Ectodermal cell (in vitro differentiated cells): ENCODE results near the gene USP11.
"Not testable (repeated sequence)": the region's sequence is repeated elsewhere in the genome, so short reads cannot be mapped to it uniquely, and the experiment has no call there.

Experiments used
- H3K27ac ChIP-seq: 2 replicates; pipeline ENCODE4 v1.7.0; 2013; ENCODE audit warnings: mild to moderate bottlenecking, low read depth, low read length; ENCODE audit not compliant: insufficient read depth, poor library complexity, severe bottlenecking
- H3K27me3 ChIP-seq: 2 replicates; pipeline ENCODE4 v1.7.0; 2013; ENCODE audit warnings: mild to moderate bottlenecking, low read length; ENCODE audit not compliant: insufficient read depth, control insufficient read depth, poor library complexity, severe bottlenecking
- H3K36me3 ChIP-seq: one replicate; pipeline ENCODE4 v1.7.0; 2013; ENCODE audit warnings: low read length; ENCODE audit not compliant: control insufficient read depth, insufficient read depth
- H3K4me1 ChIP-seq: one replicate; pipeline ENCODE4 v1.7.0; 2013; ENCODE audit warnings: low read length; ENCODE audit not compliant: control insufficient read depth, insufficient read depth
- H3K4me3 ChIP-seq: 2 replicates; pipeline ENCODE4 v1.7.0; 2013; ENCODE audit warnings: low read depth, low read length, control low read depth; ENCODE audit not compliant: insufficient read depth
- H3K9me3 ChIP-seq: 2 replicates; pipeline ENCODE4 v1.7.0; 2013; ENCODE audit warnings: mild to moderate bottlenecking, low read length, moderate library complexity; ENCODE audit not compliant: control insufficient read depth
- WGBS, 2 experiments: methylation state at CpG; one replicate each; pipeline ENCODE4 v1.1.7; 2013; ENCODE audit warnings: missing lambda C conversion rate in 2 of 2; 5-methylcytosine and 5-hydroxymethylcytosine counted together

USP11 gene

DNA sequence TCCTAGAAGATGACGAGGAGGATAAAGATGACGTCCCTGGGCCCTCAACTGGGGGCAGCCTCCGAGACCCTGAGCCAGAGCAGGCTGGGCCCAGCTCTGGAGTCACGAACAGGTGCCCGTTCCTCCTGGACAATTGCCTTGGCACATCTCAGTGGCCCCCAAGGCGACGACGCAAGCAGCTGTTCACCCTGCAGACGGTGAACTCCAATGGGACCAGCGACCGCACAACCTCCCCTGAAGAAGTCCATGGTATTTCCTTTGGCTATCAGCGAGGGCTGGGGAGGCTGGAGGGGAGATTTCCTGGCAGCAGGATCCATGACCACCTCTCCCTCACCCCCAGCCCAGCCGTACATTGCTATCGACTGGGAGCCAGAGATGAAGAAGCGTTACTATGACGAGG, 11.9 kb downstream of the USP11 start:
- H3K4me3 ChIP-seq: no peak overlapping the region
- 97 to 98% methylated on average over 15 to 16 of the region's 16 CpGs for WGBS, 2 experiments
- no peak overlapping the region for H3K27ac ChIP-seq
- H3K9me3 ChIP-seq: no peaks in the 10 kb centered on the region
- no peaks in the 10 kb centered on the region for H3K27me3 ChIP-seq
- no peaks in the 10 kb centered on the region for H3K4me1 ChIP-seq
- peaks cover 15% of the 10 kb centered on the region for H3K36me3 ChIP-seq

GRCh38 chrX:47245156-47245555, 12.3 kb downstream of the USP11 start:
- Histone ChIP-seq H3K27me3 (no peaks in the 10 kb centered on the region), H3K27ac (no peak overlapping the region), H3K9me3 (no peaks in the 10 kb centered on the region), H3K4me3 (no peak overlapping the region), H3K36me3 (peaks cover 15% of the 10 kb centered on the region), H3K4me1 (no peaks in the 10 kb centered on the region)
- 96 to 98% methylated on average over 10 of the region's 10 CpGs for WGBS, 2 experiments

- no peaks in the 10 kb centered on the region for H3K4me1 ChIP-seq
- no peaks in the 10 kb centered on the region for H3K9me3 ChIP-seq
- no peaks in the 10 kb centered on the region for H3K27me3 ChIP-seq
- no peak overlapping the region for H3K27ac ChIP-seq
- 94 to 96% methylated on average over 22 to 23 of the region's 23 CpGs for WGBS, 2 experiments
- H3K36me3 ChIP-seq: peaks cover 6% of the 10 kb centered on the region
- no peak overlapping the region for H3K4me3 ChIP-seq
Observed at GRCh38 chrX:47247206-47247998, 14.6 kb downstream of the USP11 start.

- peaks cover 6% of the 10 kb centered on the region for H3K36me3 ChIP-seq
- H3K27ac ChIP-seq: no peak overlapping the region
- H3K9me3 ChIP-seq: no peaks in the 10 kb centered on the region
- no peaks in the 10 kb centered on the region for H3K4me1 ChIP-seq
- H3K4me3 ChIP-seq: no peak overlapping the region
- no peaks in the 10 kb centered on the region for H3K27me3 ChIP-seq
- 93 to 95% methylated on average over 12 of the region's 13 CpGs for WGBS, 2 experiments
Observed at GRCh38 chrX:47247999-47248320, 15.2 kb downstream of the USP11 start.

DNA sequence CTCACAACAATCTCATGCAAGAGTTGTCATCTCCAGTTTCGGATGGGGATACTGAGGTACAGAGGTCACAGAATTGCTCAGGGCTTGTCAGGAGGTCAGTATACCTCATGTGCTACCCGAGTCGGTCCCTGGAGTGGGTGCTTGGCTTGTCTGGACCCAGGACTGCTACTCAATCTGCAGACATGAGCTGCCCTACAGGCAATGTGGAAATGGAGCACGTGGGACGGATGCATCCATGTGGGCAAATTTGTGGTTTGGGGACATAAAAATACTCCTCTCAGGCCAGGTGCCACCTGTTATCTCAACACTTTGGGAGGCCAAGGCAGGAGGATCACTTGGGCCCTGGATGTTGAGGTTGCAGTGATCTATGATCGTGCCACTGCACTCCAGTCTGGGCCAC, 15.8 kb downstream of the USP11 start:
- H3K27me3 ChIP-seq: no peaks in the 10 kb centered on the region
- no peaks in the 10 kb centered on the region for H3K9me3 ChIP-seq
- H3K4me3 ChIP-seq: no peak overlapping the region
- H3K4me1 ChIP-seq: no peaks in the 10 kb centered on the region
- H3K27ac ChIP-seq: no peak overlapping the region
- 92 to 97% methylated on average over 6 of the region's 6 CpGs for WGBS, 2 experiments
- peaks cover 6% of the 10 kb centered on the region for H3K36me3 ChIP-seq

DNA sequence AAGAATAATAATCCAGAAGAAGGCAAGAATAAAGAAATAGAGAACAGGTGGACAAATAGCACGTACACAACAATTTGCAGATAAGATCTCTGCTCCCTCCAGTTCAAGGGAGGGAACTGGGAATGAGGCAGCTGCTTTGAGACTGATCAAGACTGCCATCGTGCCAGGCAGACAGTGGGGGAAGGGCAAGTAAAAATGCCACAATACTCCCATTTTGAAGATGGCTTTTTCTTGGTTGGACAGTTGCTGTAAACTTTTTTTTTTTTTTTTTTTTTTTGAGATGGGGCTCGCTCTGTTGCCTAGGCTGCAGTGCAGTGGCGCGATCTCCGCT, 17.2 kb downstream of the USP11 start:
- Histone ChIP-seq H3K27me3 (no peaks in the 10 kb centered on the region), H3K36me3 (peaks cover 6% of the 10 kb centered on the region), H3K9me3 (no peaks in the 10 kb centered on the region), H3K4me3 (no peak overlapping the region), H3K27ac (no peak overlapping the region), H3K4me1 (no peaks in the 10 kb centered on the region)
- 84 to 95% methylated on average over 6 of the region's 6 CpGs for WGBS, 2 experiments

GRCh38 chrX:47257620-47258019, 24.8 kb downstream of the USP11 start:
- H3K27ac ChIP-seq, H3K4me3 ChIP-seq, H3K36me3 ChIP-seq, H3K27me3 ChIP-seq, H3K9me3 ChIP-seq, H3K4me1 ChIP-seq: not testable (repeated sequence)
- 95 to 97% methylated on average over 11 to 12 of the region's 12 CpGs for WGBS, 2 experiments

GRCh38 chrX:47264483-47265173, 31.8 kb downstream of the USP11 start:
- 80 to 88% methylated on average over 7 of the region's 7 CpGs for WGBS, 2 experiments
- H3K36me3 ChIP-seq: no peaks in the 10 kb centered on the region
- no peak overlapping the region for H3K4me3 ChIP-seq
- no peaks in the 10 kb centered on the region for H3K27me3 ChIP-seq
- no peaks in the 10 kb centered on the region for H3K4me1 ChIP-seq
- no peaks in the 10 kb centered on the region for H3K9me3 ChIP-seq
- no peak overlapping the region for H3K27ac ChIP-seq

GRCh38 chrX:47266643-47267042, 33.8 kb downstream of the USP11 start:
- Histone ChIP-seq H3K4me1 (no peaks in the 10 kb centered on the region), H3K9me3 (no peaks in the 10 kb centered on the region), H3K27me3 (no peaks in the 10 kb centered on the region), H3K36me3 (no peaks in the 10 kb centered on the region), H3K27ac (no peak overlapping the region), H3K4me3 (no peak overlapping the region)
- 72 to 84% methylated on average over 7 of the region's 7 CpGs for WGBS, 2 experiments

DNA sequence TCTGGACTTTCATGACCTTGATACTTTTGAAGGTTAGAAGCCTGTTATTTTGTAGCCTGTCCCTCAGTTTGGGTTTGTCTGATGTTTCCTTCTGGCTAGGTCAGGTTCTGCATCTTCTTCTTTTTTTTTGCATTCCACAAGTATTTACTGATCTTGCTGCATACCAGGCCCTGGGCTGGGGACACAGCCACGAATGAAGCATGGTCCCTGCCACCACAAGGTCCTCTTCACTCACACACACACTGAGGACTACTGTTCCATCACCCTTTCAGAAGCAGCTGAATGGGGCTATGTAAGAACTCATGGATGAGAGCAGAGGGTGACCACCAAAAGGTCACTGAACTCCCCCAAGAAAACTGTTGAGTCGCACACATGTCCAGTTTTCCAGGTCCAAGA, 39.2 kb downstream of the USP11 start:
- Histone ChIP-seq H3K27me3 (no peaks in the 10 kb centered on the region), H3K9me3 (no peaks in the 10 kb centered on the region), H3K4me3 (no peak overlapping the region), H3K36me3 (no peaks in the 10 kb centered on the region), H3K4me1 (no peaks in the 10 kb centered on the region), H3K27ac (no peak overlapping the region)
- WGBS, 2 experiments: 85 to 93% methylated on average over 1 to 2 of the region's 2 CpGs
